HG03439 (cell line): Measurements from ENCODE around the gene TRMU.
"Not testable (repeated sequence)": the region's sequence is repeated elsewhere in the genome, so short reads cannot be mapped to it uniquely, and the experiment has no call there.

ENCODE experiments used
- ATAC-seq: cut with Tn5 transposase; IDR thresholded peaks from one replicate; pipeline ENCODE4 v1.9.1; 2021; ENCODE audit warnings: mild to moderate bottlenecking, moderate library complexity; ENCODE audit not compliant: unreplicated experiment

TRMU gene

DNA sequence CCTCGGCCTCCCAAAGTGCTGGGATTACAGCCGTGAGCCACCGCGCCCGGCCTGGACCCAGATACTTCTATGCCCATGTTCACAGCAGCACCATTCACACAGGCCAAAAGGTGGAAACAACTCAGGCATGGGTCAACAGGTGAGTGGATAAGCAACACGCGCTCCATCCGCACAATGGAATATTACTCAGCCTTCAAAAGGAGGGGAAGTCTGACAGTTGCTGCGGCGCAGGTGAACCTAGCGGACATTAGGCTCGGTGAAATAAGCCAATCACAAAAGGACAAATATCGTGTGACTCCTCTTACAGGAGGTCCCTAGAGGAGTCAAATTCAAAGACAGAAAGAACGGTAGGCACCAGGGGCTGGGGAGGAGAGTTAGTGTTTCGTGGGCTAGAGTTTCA is 47.0 kb downstream of the TRMU start:
- ATAC-seq = no peak

DNA sequence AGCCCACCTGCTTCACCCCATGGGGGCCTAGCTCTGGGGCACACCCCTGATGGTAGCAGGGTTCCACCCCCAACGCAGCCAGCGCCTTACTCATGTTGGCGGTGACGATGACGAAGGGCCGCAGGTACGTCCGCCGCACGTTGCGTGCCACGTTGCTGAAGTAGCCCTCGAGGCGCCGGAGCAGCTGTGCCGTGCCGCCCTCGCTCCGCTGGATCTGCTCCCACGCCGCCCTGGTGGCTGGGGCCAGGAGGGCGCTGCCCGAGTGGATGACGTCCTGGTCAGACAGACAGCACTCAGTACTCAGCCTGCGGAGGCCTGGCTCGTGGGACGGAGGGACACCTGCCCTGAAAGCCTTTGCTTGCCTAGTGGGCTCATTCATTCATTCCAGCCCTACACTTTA is 50.8 kb downstream of the TRMU start:
- no peak for ATAC-seq

DNA sequence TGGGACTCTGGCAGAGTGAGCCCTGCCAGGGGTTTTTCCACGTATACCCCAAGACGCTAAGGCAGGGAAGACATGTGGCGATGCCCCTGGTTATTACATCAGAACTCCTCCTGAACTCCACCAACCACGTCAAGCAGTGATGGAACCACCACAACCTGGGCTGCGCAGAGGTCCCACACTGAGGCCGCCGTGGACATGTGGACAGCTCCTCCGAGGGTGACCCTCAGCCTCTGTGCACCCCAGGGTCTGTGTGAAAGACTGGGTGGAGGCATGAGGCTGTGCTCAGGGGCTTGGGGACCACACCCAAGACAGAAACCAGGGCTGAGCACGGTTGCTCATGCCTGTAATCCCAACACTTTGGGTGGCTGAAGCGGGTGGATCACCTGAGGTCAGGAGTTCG is 52.2 kb downstream of the TRMU start:
- no peak for ATAC-seq

DNA sequence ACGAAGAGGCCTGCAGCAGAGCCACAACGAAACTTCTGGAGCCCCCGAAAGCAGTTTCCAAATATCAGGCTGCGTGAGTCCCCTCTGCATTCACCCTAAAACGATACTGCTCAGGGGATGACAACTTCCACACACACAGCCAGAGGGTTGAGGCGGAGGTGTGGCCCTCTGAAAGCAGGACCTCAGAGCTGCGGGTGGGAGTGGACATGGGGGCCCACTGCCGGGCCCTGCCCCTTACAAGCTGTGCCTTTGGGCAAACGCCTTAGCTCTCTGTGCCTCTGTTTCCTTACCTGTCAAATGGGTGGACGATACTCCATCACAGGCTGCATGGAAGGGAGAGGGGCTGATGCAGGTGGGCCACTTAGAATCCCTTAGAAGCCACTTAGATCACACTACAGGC is 53.1 kb downstream of the TRMU start:
- no peak for ATAC-seq

- no peak for ATAC-seq
Measured at GRCh38 chr22:46389081-46389480, 53.6 kb downstream of the TRMU start.

DNA sequence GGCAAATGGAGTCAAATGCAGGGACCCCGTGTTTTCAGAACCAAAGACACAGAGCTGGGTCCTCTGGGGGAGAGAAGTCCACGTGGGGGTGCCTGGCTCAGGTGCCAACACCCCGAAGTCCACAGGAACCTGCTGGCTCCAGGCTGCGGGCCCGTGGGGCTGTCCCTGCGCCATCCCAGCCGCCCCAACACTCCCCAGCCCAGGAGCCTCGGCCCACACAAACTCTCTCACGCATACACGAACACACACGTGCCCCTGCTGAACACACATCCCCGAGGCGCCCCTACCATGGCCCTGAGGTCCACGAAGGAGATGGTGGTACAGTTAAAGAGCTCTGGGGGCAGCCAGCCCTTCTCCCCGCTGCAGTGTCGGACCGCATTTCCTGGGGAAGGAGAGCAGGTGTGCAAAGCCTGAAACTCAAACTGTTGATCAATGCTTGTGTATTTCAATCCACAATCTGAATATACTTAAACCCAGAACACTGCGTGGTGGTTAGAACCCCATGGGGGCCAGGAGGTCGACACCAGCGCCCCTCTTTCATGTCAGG is 54.7 kb downstream of the TRMU start:
- no peak for ATAC-seq

GRCh38 chr22:46390652-46391301 is 55.3 kb downstream of the TRMU start:
- ATAC-seq = no peak

DNA sequence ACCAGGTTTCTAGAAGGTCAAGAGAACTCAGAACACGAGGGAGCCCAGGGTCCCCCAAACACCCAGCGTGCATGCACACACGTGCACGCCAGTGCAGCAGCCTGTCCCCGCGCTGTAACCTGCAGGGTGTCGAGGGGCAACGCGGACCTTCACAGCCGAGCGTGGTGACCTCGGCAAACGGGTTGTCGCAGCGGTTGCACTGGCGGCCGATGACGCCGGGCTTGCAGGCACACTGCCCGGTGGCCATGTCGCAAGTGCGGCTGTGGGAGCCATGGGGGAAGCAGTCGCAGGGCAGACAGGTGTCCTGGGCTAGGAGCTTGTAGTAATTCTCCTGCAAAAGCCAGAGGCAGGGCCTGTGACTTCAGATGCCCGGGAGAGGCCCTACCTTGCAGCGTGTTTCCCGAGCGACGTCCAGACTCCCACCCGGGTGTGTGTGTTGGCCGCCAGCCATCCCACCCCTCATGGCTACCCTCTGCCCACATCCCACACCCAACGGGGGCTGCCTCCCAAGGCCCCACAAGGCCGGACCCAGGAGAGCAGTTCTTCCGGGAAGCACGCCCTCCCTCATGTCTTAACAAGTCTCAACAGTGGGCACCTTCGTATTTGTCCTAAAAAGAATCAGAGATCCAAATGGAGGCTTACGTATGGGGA is 56.1 kb downstream of the TRMU start:
- no peak for ATAC-seq

DNA sequence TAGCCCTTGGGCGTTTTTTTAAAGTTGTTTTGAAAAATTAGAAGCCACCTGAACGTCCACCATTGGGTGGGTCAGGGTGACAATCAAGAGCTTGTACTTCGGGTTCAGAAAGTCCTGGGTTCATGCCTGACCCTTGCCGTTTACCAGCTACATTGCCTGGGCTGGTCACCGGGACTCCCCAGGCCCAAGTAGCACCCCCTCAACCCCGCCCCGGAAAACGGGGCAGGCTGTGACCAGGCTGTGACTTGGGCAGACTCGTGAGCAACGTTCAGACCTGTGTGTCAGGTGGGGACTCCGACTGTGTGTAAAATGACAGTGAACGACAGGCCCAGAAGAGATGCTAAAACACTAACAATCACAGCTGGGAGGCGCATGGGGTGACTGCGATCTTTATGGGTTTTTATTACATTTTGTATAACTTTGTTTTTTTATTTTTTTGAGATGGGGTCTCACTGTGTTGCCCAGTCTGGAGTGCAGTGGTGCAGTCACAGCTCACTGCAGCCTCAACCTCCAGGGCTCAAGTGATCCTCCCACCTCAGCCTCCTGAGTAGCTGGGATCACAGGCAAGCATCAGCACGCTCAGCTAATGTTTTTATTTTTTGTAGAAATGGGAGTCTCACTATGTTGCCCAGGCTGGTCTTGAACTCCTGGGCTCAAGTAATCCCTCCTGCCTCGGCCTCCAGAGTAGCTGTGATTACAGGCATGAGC is 56.8 kb downstream of the TRMU start:
- ATAC-seq = no peak

- ATAC-seq = no peak
Measured at GRCh38 chr22:46393873-46394272, 58.4 kb downstream of the TRMU start.

- ATAC-seq = no peak
Measured at GRCh38 chr22:46394622-46395021, 59.1 kb downstream of the TRMU start.

GRCh38 chr22:46395145-46395544 is 59.6 kb downstream of the TRMU start:
- ATAC-seq = no peak

DNA sequence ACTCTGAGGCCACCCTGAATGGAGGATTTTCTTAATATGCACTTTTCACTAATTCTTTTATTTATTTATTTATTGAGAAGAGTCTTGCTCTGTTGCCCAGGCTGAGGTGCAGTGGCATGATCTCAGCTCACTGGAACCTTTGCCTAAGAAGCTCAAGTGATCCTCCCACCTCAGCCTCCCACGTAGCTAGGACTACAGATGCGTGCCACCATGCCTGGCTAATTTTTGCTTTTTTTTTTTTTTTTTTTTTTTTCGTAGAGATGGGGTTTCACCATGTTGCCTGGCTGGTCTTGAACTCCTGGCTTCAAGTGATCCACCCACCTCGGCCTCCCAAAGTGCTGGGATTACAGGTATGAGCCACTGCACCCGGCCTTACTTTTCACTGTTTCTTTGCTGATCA is 61.5 kb downstream of the TRMU start:
- not testable (repeated sequence) for ATAC-seq

- no peak for ATAC-seq
Measured at GRCh38 chr22:46397514-46397913, 62.0 kb downstream of the TRMU start.

GRCh38 chr22:46397951-46398350 is 62.4 kb downstream of the TRMU start:
- no peak for ATAC-seq

GRCh38 chr22:46399251-46400024 is 63.9 kb downstream of the TRMU start:
- ATAC-seq = no peak

- ATAC-seq = no peak
Measured at GRCh38 chr22:46401370-46401769, 65.9 kb downstream of the TRMU start.

GRCh38 chr22:46402505-46402904 is 67.0 kb downstream of the TRMU start:
- ATAC-seq = no peak

DNA sequence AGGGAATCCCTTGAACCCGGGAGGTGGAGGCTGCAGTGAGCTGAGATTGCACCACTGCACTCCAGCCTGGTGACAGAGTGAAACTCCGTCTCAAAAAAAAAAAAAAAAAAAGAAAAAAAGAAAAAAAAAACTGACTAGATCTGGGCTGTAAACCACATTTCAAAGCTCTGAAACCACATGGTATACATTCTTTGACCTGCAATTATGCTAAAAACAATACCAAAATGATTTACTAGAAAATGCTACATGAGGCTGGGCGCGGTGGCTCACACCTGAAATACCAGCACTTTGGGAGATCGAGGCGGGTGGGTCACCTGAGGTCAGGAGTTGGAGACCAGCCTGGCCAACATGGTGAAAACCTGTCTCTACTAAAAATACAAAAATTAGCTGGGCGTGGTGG is 68.4 kb downstream of the TRMU start:
- ATAC-seq = not testable (repeated sequence)

- no peak for ATAC-seq
Measured at GRCh38 chr22:46405901-46406300, 70.4 kb downstream of the TRMU start.

DNA sequence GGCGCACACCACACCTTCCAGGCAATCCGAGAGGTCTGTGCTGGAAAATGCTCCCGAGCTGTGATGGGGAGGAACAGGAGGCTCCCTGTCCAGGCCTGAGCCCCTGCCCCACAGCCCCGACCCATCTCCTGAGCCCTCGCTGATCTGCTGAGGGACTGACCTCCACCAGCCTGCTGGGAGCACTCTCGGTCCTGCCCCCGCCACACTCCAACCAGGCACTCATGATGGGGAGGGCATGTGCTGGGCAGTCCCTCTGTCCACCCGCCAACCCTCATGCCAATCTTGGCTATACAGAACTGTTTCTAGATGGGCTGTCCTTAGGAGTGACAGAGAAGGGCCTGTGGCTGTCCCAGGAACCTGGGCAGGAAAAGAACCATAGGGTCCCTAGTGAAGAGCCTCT is 70.8 kb downstream of the TRMU start:
- ATAC-seq = no peak
